ENCODE results near the gene ADAMTS18.
"Not testable (repeated sequence)": the region's sequence is repeated elsewhere in the genome, so short reads cannot be mapped to it uniquely, and the experiment has no call there.

ADAMTS18 gene

GRCh38 chr16:77434530-77435271 lies at the start of gene ADAMTS18:
ADAMTS18 (minus strand) TSS chr16:77435034; CDS start chr16:77434695, 339 bp downstream.
- no peak for DNase-seq

- no peak for DNase-seq
These were observed 46.0 kb upstream of the ADAMTS18 start for GRCh38 chr16:77480681-77481315.

GRCh38 chr16:77472262-77472661 lies 37.4 kb upstream of the ADAMTS18 start:
- no peak for DNase-seq

- no peak for DNase-seq
These were observed 36.0 kb upstream of the ADAMTS18 start for GRCh38 chr16:77470851-77471250.

- no peak for DNase-seq
These were observed 34.8 kb upstream of the ADAMTS18 start for GRCh38 chr16:77469634-77470033.

GRCh38 chr16:77468831-77469230 lies 34.0 kb upstream of the ADAMTS18 start:
- no peak for DNase-seq

GRCh38 chr16:77467821-77468335 lies 33.0 kb upstream of the ADAMTS18 start:
- DNase-seq: no peak

- DNase-seq: not testable (repeated sequence)
These were observed 28.8 kb upstream of the ADAMTS18 start for GRCh38 chr16:77463659-77464058.

GRCh38 chr16:77462894-77463293 lies 28.1 kb upstream of the ADAMTS18 start:
- no peak for DNase-seq

- no peak for DNase-seq
These were observed 24.9 kb upstream of the ADAMTS18 start for GRCh38 chr16:77459534-77460254.

- no peak for DNase-seq
These were observed 22.2 kb upstream of the ADAMTS18 start for GRCh38 chr16:77457046-77457445.

GRCh38 chr16:77452243-77452642 lies 17.4 kb upstream of the ADAMTS18 start:
- no peak for DNase-seq

- no peak for DNase-seq
These were observed 16.1 kb upstream of the ADAMTS18 start for GRCh38 chr16:77450790-77451487.

- no peak for DNase-seq
These were observed 14.4 kb upstream of the ADAMTS18 start for GRCh38 chr16:77449208-77449607.

GRCh38 chr16:77445324-77445723 lies 10.5 kb upstream of the ADAMTS18 start:
- no peak for DNase-seq

- DNase-seq: no peak
These were observed 9.3 kb upstream of the ADAMTS18 start for GRCh38 chr16:77444147-77444460.

GRCh38 chr16:77443357-77444146 lies 8.7 kb upstream of the ADAMTS18 start:
- no peak for DNase-seq

- DNase-seq: no peak
These were observed 7.2 kb upstream of the ADAMTS18 start for GRCh38 chr16:77442078-77442477.

GRCh38 chr16:77439106-77439505 lies 4.3 kb upstream of the ADAMTS18 start:
- DNase-seq: no peak

- DNase-seq: no peak
These were observed 3.0 kb upstream of the ADAMTS18 start for GRCh38 chr16:77437859-77438258.

- no peak for DNase-seq
These were observed 512 bp upstream of the ADAMTS18 start for GRCh38 chr16:77435272-77435820.

- DNase-seq: no peak
These were observed 758 bp downstream of the ADAMTS18 start for GRCh38 chr16:77434022-77434529.

All from EL (cell line).